Measurements from ENCODE around the gene LENG1. TPM values are rescaled to one million over a fixed set of nuclear protein-coding genes. Genes with fewer than 3 reads are reported as not detected.
A peak's percentile ranks its signal among the peaks of the same experiment; 100 is the strongest.

Gene LENG1
- total and polyA plus RNA-seq, 4 experiments from 2014 or later = 9.9 to 22.7 (median 18.8) TPM

GRCh38 chr19:54153731-54154326, 5.7 kb downstream of the LENG1 start:
- no peak overlapping the region for H3K27ac ChIP-seq (ENCODE audit: low read depth, low read length)
- H3K4me1 ChIP-seq (ENCODE audit: insufficient read depth, low read length) = peaks cover 50% of the 10 kb centered on the region
- Mint-ChIP-seq H3K27me3 (no peaks in the 10 kb centered on the region), H3K36me3 (peaks cover 38 to 78% of the 10 kb centered on the region in 2 donors), H3K4me3 (peak overlapping the region in 1 of 8 donors; percentile 6), H3K4me1 (peaks cover 25 to 51% (median 37%) of the 10 kb centered on the region in 4 donors), H3K27ac (peak overlapping the region in 5 of 7 donors; percentile 46 to 75 (median 63)), H3K9me3 (no peaks in the 10 kb centered on the region)
- peaks cover 84% of the 10 kb centered on the region for H3K36me3 ChIP-seq (ENCODE audit: insufficient read depth, low read length)
- DNase-seq = no peak
- intact Hi-C loops (cut with micrococcal nuclease) = no loop called here
- CTCF ChIA-PET (ENCODE audit: partially characterized antibody) = no interaction called here
- H3K4me3 ChIP-seq (ENCODE audit: low read length in 2 of 2) = no peak overlapping the region
- H3K27me3 ChIP-seq (ENCODE audit: insufficient read depth, low read length) = no peaks in the 10 kb centered on the region
- H3K9me3 ChIP-seq (ENCODE audit: control insufficient read depth in 1 of 2, low read length in 2 of 2) = no peaks in the 10 kb centered on the region
- POLR2A ChIA-PET (ENCODE audit: partially characterized antibody) = interaction anchor here (3.5 to 7.8 kb wide), 2 partner anchors 15 to 39 kb away, joined by 15 to 131 read pairs; partner anchors contain the start of genes CNOT3, PRPF31 and TFPT

- Mint-ChIP-seq H3K36me3 (peaks cover 40 to 73% of the 10 kb centered on the region in 2 donors), H3K4me1 (peaks cover 18 to 43% (median 29%) of the 10 kb centered on the region in 4 donors), H3K27me3 (no peaks in the 10 kb centered on the region), H3K9me3 (no peaks in the 10 kb centered on the region), H3K27ac (peak overlapping the region in 3 of 7 donors; percentile 1 to 65 (median 3)), H3K4me3 (peak overlapping the region in 1 of 8 donors; percentile 21)
- intact Hi-C loops (cut with micrococcal nuclease) = no loop called here
- Histone ChIP-seq H3K4me3 (ENCODE audit: low read length in 2 of 2) (no peak overlapping the region), H3K9me3 (ENCODE audit: control insufficient read depth in 1 of 2, low read length in 2 of 2) (no peaks in the 10 kb centered on the region), H3K27ac (ENCODE audit: low read depth, low read length) (no peak overlapping the region), H3K4me1 (ENCODE audit: insufficient read depth, low read length) (peaks cover 42% of the 10 kb centered on the region), H3K36me3 (ENCODE audit: insufficient read depth, low read length) (peaks cover 83% of the 10 kb centered on the region), H3K27me3 (ENCODE audit: insufficient read depth, low read length) (no peaks in the 10 kb centered on the region)
- DNase-seq = no peak
- ChIA-PET POLR2A (ENCODE audit: partially characterized antibody) (interaction anchor here (1.0 to 7.8 kb wide), 5 partner anchors 10 to 38 kb away, joined by 3 to 131 read pairs (median 15); partner anchors contain the start of genes CNOT3, PRPF31 and TFPT), CTCF (ENCODE audit: partially characterized antibody) (no interaction called here)
Measured at GRCh38 chr19:54152878-54153524, 6.5 kb downstream of the LENG1 start.

- H3K36me3 Mint-ChIP-seq = peaks cover 40 to 79% of the 10 kb centered on the region in 2 donors
- Histone ChIP-seq H3K27ac (ENCODE audit: low read depth, low read length) (no peak overlapping the region), H3K9me3 (ENCODE audit: control insufficient read depth in 1 of 2, low read length in 2 of 2) (no peaks in the 10 kb centered on the region), H3K27me3 (ENCODE audit: insufficient read depth, low read length) (no peaks in the 10 kb centered on the region), H3K4me3 (ENCODE audit: low read length in 2 of 2) (no peak overlapping the region), H3K36me3 (ENCODE audit: insufficient read depth, low read length) (peaks cover 83% of the 10 kb centered on the region), H3K4me1 (ENCODE audit: insufficient read depth, low read length) (peaks cover 37% of the 10 kb centered on the region)
- no peak overlapping the region for H3K4me3 Mint-ChIP-seq
- H3K4me1 Mint-ChIP-seq = peaks cover 18 to 40% (median 29%) of the 10 kb centered on the region in 4 donors
- intact Hi-C loops (cut with micrococcal nuclease) = no loop called here
- CTCF ChIA-PET (ENCODE audit: partially characterized antibody) = no interaction called here
- H3K9me3 Mint-ChIP-seq = no peaks in the 10 kb centered on the region
- POLR2A ChIA-PET (ENCODE audit: partially characterized antibody) = interaction anchor here (1.0 to 5.5 kb wide), 4 partner anchors 7 to 36 kb away, joined by 3 to 46 read pairs (median 16); partner anchors contain the start of genes CNOT3 and LENG1
- H3K27ac Mint-ChIP-seq = no peak overlapping the region
- no peak for DNase-seq
- no peaks in the 10 kb centered on the region for H3K27me3 Mint-ChIP-seq
Measured at GRCh38 chr19:54152267-54152666, 7.3 kb downstream of the LENG1 start.

DNA sequence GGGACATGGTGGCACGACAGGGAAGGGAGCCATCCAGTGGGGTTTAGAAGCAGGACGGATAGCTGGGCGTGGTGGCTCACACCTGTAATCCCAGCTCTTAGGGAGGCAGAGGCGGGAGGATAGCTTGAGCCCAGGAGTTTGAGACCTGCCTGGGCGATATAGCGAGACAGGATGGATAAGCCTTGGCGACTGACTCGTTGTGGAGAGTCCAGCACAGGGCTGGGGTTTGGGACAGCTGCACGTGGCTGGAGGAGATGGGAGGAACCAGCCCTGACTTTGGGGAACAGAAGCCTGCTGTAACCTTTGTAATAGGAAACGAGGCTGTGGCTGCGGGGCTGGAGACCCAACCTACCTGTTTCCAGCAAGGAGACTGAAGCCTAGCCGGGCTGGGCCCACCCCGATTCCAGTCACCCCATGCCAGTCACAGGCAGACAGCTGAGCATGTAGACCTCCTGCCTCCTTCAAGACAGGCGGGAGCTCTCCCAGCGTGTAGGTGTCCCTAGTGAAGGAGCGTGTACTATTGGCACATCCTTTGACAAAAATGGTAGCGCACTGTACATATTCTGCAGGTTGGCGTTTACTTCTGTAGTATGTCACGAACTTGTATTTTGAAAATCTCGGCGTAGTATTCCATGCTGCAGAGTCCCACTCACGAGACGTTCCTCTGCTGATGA, 8.0 kb downstream of the LENG1 start:
- Mint-ChIP-seq H3K36me3 (peaks cover 40 to 80% of the 10 kb centered on the region in 2 donors), H3K4me1 (peaks cover 15 to 34% (median 24%) of the 10 kb centered on the region in 4 donors), H3K27me3 (no peaks in the 10 kb centered on the region), H3K4me3 (no peak overlapping the region), H3K9me3 (no peaks in the 10 kb centered on the region), H3K27ac (peak overlapping the region in 2 of 7 donors; percentile 64 to 66)
- intact Hi-C loops (cut with micrococcal nuclease) = no loop called here
- no peak overlapping the region for H3K4me3 ChIP-seq (ENCODE audit: low read length in 2 of 2)
- H3K27me3 ChIP-seq (ENCODE audit: insufficient read depth, low read length) = no peaks in the 10 kb centered on the region
- no peaks in the 10 kb centered on the region for H3K9me3 ChIP-seq (ENCODE audit: control insufficient read depth in 1 of 2, low read length in 2 of 2)
- DNase-seq = no peak
- no peak overlapping the region for H3K27ac ChIP-seq (ENCODE audit: low read depth, low read length)
- CTCF ChIA-PET (ENCODE audit: partially characterized antibody) = no interaction called here
- POLR2A ChIA-PET (ENCODE audit: partially characterized antibody) = interaction anchor here (0.5 to 5.5 kb wide), 4 partner anchors 8 to 308 kb away, joined by 3 to 46 read pairs (median 18); partner anchors contain the start of genes CNOT3, LENG1, PRPF31 and TFPT
- peaks cover 83% of the 10 kb centered on the region for H3K36me3 ChIP-seq (ENCODE audit: insufficient read depth, low read length)
- peaks cover 33% of the 10 kb centered on the region for H3K4me1 ChIP-seq (ENCODE audit: insufficient read depth, low read length)

GRCh38 chr19:54149021-54149812, 10.3 kb downstream of the LENG1 start:
- H3K9me3 Mint-ChIP-seq = no peaks in the 10 kb centered on the region
- H3K36me3 ChIP-seq (ENCODE audit: insufficient read depth, low read length) = peaks cover 83% of the 10 kb centered on the region
- no peak for DNase-seq
- POLR2A ChIA-PET (ENCODE audit: partially characterized antibody) = interaction anchor here (2.2 to 5.5 kb wide), 3 partner anchors 10 to 34 kb away, joined by 7 to 46 read pairs (median 28); partner anchors contain the start of genes CNOT3, LENG1, PRPF31 and TFPT
- no peaks in the 10 kb centered on the region for H3K27me3 Mint-ChIP-seq
- no peaks in the 10 kb centered on the region for H3K9me3 ChIP-seq (ENCODE audit: control insufficient read depth in 1 of 2, low read length in 2 of 2)
- H3K4me3 ChIP-seq (ENCODE audit: low read length in 2 of 2) = no peak overlapping the region
- intact Hi-C loops (cut with micrococcal nuclease) = no loop called here
- H3K4me1 ChIP-seq (ENCODE audit: insufficient read depth, low read length) = peaks cover 10% of the 10 kb centered on the region
- H3K27ac Mint-ChIP-seq = peak overlapping the region in 1 of 7 donors; percentile 88
- CTCF ChIA-PET (ENCODE audit: partially characterized antibody) = interaction anchor here (1.5 kb wide), 1 partner anchor 12 kb away, joined by 4 read pairs; no protein-coding TSS in a partner anchor
- H3K36me3 Mint-ChIP-seq = peaks cover 35 to 83% of the 10 kb centered on the region in 2 donors
- peak overlapping the region in 1 of 8 donors; percentile 9 for H3K4me3 Mint-ChIP-seq
- H3K27ac ChIP-seq (ENCODE audit: low read depth, low read length) = no peak overlapping the region
- no peaks in the 10 kb centered on the region for H3K27me3 ChIP-seq (ENCODE audit: insufficient read depth, low read length)
- peaks cover 5 to 17% (median 11%) of the 10 kb centered on the region in 4 donors for H3K4me1 Mint-ChIP-seq

- ChIA-PET CTCF (ENCODE audit: partially characterized antibody) (interaction anchor here (1.0 kb wide), 1 partner anchor 20 kb away, joined by 3 read pairs; no protein-coding TSS in a partner anchor), POLR2A (ENCODE audit: partially characterized antibody) (interaction anchor here (1.4 to 5.5 kb wide), 3 partner anchors 8 to 11 kb away, joined by 8 to 46 read pairs (median 28); partner anchors contain the start of genes CNOT3 and LENG1)
- Histone ChIP-seq H3K27me3 (ENCODE audit: insufficient read depth, low read length) (no peaks in the 10 kb centered on the region), H3K27ac (ENCODE audit: low read depth, low read length) (no peak overlapping the region), H3K4me1 (ENCODE audit: insufficient read depth, low read length) (no peaks in the 10 kb centered on the region), H3K9me3 (ENCODE audit: control insufficient read depth in 1 of 2, low read length in 2 of 2) (no peaks in the 10 kb centered on the region), H3K4me3 (ENCODE audit: low read length in 2 of 2) (no peak overlapping the region), H3K36me3 (ENCODE audit: insufficient read depth, low read length) (peaks cover 83% of the 10 kb centered on the region)
- intact Hi-C loops (cut with micrococcal nuclease) = no loop called here
- Mint-ChIP-seq H3K9me3 (no peaks in the 10 kb centered on the region), H3K27me3 (no peaks in the 10 kb centered on the region), H3K27ac (no peak overlapping the region), H3K36me3 (peaks cover 42 to 83% of the 10 kb centered on the region in 2 donors), H3K4me1 (peaks cover 0 to 6% (median 4%) of the 10 kb centered on the region in 4 donors), H3K4me3 (no peak overlapping the region)
- no peak for DNase-seq
Measured at GRCh38 chr19:54148158-54148557, 11.4 kb downstream of the LENG1 start.
